ELF-1 (cell line): ENCODE results near the gene SYT17.

Experiments used
- DNase-seq: peaks from one replicate; pipeline ENCODE4 v3.0.0-alpha.2; 2016; ENCODE audit warnings: low read depth, low spot score

Gene SYT17

DNA sequence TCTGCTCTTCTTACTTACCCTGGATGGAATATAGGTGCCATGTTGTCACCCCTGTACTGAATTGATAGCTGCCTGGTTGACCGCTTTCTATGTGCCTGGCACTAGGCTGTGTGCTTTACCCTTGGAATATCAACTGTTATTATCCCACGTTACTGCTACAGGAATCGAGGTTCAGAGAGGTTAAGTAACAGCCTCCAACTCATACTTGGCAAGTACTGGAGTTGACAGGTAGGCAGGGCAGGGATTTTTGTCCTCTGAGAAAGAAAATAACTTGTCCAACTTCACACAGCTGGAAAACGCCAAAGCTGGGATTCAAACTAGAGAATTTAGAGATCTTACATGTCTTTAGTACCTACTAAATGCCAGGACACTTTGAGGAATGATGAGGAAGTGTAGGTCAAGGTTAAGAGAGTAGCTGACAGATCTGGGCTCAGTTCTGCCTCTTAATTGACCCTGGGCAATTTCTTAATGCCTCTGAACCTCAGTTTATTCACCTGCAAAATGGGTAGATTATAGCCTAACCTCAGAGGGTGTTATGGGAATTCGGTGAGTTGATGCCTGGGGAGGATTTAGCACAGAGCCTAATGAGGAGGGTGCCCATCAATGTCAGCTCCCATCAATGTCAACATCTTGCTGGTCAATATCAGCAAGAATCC is 28.5 kb upstream of the SYT17 start:
- no peak for DNase-seq

DNA sequence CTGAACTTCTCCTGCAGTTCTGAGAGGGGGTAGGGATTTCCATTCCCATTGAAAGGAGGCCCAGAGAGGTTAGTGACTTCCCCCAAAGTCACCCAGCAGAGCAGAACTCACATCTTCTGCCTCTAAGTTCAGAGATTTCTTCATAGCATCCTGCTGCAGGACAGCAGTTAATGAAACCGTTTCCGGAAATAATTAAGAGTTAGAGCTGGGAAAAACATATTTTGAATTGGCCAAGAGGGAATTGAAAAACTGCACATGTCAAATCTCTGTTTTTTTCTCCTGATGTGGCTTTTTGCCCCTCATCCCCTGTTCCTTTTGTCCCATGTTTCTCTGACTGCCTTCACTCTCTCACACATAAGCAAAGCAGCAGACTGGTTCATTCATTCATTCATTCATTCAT is 27.6 kb upstream of the SYT17 start:
- no peak for DNase-seq

DNA sequence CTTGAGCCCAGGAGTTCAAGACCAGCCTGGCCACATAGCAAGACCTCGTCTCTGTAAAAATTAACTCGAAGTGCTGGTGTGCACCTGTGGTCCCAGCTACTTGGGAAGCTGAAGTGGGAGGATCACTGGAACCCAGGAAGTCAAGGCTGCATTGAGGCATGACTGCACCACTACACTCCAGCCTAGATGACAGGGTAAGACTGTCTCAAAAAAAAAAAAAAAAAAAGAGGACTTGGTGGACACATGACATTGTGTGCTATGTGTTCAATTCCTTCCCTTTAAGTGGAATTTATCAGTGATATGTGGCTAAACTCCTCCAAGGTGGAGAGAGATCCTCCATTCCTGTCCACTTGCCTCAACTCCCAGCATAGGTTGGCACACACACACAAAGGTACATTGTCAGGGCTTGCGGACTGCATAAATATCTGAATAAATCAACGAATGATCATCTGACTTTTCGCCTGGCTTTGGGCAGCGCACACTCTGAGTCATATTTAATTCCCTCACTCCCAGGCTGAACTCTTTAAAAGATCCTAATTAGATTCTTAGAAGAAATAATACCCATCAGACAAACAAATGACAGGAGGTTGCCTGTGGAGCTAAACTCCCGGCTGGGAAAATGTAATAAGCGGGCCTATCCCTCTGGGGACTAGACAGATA is 25.0 kb upstream of the SYT17 start:
- no peak for DNase-seq

DNA sequence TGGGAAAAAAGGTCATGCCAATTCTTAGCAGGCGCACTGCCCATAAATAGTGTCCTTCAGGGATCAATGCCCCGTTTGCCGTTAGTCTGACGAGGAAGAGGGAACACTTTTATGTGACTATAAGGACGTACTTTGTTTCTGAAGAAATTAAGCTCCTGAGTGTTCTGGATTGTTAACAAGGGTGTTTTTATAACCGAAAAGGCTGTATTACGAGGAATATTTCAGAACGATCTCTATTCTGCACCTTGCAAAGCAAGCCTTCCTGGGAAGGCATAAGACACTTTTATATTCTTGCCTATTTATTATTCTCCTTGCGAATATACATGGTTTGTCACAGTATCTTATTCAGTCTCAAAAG is 24.5 kb upstream of the SYT17 start:
- no peak for DNase-seq

DNA sequence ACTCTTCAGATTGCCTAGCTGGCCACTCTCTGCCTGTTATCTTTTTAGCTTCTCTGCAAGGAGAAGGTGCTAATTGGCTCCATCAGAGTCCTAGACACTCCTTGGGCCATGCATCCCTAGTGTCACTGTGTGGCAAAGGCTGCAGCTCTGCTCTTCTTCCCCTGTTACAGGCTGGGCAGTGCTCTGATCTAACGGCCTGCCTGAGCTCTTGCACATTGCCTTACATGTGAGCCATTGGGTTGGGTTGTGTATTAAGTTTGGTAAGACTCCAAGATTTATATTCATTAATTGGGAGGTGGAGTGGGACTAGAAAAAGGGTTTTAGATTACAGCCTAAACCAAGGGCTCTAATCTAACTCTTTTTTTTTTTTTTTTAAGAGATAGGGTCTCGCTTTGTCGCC is 23.0 kb upstream of the SYT17 start:
- DNase-seq, result no peak

DNA sequence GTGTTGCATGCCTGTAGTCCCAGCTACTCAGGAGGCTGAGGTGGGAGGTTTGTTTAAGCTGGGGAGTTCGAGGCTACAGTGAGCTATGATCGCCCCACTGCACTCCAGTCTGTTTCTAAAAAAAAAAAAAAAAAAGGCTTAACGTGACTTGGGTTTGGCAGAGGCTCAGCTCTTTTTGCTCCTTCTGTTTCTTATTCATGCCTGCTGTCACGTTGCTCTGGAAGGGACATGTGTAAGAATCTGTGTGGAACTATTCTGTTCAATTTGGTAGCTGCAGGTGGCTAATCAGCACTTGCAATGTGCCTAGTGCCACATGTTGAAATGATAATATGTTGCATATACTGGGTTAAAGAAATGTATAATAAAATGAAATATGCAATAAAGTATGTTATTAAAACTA is 20.9 kb upstream of the SYT17 start:
- no peak for DNase-seq

DNA sequence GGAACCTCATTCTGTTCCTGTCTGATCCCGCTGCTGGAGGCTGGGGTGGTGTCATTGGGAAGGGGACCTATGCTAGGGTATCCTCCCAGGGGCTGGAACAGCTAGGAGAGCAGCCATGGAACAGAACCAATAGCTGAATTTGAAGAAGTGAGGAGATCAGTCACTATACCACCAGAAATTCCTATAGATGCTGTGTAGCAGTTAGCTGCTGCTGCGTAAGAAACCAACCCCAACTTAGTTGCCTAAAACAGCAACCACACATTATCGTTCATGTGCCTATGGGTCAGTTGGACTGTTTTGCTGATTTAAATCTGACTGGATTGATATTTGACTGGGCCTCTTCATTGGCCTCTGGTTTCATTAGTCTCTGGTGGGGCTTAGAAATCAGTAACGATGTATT is 20.4 kb upstream of the SYT17 start:
- no peak for DNase-seq

DNA sequence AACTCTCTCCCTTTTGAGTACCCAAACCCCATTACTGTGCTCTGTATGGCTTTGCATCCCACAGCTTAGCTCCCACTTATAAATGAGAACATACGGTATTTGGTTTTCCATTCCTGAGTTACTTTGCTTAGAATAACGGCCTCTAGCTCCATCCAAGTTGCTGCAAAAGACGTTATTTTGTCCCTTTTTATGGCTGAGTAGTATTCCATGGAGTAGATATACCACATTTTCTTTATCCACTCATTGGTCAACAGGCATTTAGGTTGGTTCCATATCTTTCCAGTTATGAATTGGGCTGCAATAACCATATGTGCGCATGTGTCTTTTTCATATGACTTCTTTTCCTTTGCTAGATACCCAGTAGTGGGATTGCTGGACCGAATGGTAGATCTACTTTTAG is 19.9 kb upstream of the SYT17 start:
- no peak for DNase-seq

DNA sequence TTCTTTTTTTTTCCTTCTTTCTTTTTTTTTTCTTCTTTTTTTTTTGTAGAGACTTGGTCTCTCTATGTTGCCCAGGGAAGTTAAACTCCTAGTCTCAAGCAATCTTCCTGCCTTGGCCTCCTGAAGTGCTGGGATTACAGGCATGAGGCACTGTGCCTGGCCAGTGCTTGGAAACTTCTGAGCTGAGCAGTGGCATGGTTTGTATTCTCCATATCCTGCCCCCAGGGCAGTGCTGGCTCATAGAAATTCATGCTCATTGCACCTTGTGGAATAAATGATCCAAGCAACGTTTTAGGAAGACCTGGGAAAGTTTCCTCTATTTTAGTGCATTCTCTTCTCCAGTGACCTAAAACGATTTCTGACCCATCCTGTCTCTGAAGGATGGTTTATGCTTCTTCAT is 16.7 kb upstream of the SYT17 start:
- no peak for DNase-seq

DNA sequence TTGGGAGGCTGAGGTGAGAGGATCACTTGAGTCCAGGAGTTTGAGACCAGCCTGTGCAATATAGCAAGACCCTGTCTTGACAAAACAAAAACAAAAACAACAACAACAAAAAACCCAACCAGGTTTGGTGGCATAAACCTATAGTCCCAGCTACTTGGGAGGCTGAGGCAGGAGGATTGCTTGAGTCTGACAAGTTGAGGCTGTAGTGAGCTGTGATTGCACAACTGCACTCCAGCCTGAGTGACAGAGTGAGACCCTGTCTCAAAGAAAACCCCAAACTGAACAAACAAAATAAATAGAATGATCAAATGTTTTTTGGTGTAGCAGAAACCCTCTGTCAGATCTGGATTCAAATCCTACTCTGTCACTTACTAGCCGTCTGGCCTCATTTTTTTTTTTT is 16.0 kb upstream of the SYT17 start:
- DNase-seq, result no peak

DNA sequence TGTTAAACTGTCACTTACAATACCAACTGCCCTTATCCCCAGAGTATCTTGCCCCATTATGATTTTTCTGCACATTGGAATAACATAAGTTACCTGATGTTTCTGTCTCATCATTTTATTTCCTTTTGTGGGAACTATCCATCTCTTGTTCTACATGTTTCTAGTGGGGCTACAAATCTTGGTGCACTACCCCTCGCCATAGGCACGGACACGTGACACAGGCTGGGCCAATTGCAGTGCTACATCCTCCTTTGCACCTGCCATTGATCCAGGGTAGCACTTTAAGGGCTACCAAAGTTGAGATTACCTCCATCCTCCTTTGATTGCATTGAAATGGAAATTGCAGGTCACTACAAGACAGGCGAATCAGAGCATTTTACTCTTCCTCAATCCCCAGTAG is 14.2 kb upstream of the SYT17 start:
- DNase-seq, result no peak

DNA sequence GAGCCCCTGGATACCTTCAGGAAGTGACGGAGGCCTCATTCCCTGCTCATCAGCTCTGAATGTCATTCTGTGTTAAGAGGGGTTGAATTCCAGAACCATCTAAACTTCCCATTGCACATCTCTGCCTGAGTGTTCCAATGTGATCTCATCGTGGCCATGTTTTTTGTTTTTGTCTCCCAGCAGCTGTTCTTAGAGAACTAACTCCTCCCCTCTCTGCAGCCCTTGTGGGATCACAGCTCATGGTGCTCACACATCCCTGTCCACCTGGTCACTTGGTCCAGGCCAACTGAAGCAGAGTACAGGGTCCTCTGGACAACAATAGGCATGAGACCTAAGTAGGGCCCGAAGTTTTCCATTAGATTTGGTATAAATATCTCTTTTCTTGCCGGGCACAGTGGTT is 6.0 kb upstream of the SYT17 start:
- peak; percentile 10 for DNase-seq

DNA sequence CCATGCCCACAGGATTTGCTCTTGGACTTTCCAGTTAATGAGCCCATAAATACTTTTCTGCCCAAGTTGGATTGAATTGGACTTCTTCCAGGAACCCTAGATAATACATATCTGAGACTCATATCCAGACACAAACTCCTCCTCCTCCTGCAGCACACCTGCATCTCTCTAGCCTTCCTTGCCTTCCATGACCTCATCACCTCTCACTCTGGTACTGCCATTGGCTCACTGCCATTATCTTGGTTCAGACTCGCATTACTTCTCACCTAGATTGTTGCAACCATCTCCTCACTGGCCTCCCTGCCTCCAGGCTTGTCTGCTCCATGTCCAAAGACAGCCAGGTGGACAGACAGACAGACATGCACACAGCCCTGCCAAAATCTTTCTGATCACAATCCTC is 4.8 kb upstream of the SYT17 start:
- no peak for DNase-seq

DNA sequence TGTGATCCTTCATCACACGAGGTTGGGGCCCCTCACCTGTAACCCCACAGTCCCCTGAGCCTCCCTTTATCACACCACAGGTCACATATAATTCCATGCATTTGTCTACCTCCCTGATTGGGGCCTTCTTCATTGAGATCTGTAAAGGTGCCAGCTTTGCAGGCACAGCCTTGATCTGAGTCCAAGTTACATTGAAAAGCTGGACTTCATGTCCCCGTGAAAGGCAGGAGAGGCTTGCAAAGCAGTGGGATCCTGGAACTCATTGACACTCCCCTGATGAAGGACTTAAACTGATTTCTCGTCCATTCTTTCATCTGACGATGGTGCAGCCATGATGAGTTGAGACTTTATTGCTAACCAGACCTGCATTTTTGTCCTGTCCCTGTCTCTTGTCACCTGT is 3.8 kb upstream of the SYT17 start:
- no peak for DNase-seq

DNA sequence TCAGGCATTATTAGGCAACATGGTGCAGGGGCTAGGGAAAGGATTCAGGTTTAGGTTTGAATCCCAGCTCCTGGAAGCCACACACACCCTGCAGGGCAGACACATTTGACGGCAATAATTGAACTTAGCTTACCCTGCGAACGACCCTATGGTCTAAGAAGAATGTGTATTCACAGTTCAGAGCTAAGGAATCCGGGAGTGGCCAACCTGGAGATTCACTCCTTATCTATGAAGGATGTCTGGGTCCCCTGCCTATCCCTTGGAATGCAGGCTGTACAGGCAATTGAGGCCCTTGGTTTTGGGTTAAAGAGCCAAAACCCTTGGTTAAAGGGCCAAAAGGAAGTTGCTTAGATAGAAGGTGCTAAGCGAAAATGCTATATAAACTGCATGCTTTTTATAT is 2.9 kb upstream of the SYT17 start:
- DNase-seq, result peak; percentile 70

DNA sequence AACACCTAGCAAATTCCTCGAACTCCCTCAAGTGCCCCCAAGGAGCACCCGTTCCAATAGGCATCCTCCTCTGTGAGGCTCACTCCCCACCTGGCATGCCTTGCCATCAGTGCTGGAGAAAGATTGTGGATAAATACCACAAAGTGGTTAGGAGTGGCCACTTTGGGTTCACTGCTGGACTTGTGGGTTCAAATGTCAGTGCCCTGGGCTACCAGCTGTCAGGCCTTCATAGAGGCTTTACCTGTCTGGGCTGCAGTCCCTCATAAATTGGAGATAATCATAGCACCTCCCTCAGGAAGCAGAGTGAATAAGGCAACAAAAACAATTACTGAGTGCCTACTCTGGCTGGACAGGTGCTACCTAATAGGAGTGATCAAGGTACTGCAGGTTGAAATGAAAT is 1.5 kb upstream of the SYT17 start:
- DNase-seq, result no peak

DNA sequence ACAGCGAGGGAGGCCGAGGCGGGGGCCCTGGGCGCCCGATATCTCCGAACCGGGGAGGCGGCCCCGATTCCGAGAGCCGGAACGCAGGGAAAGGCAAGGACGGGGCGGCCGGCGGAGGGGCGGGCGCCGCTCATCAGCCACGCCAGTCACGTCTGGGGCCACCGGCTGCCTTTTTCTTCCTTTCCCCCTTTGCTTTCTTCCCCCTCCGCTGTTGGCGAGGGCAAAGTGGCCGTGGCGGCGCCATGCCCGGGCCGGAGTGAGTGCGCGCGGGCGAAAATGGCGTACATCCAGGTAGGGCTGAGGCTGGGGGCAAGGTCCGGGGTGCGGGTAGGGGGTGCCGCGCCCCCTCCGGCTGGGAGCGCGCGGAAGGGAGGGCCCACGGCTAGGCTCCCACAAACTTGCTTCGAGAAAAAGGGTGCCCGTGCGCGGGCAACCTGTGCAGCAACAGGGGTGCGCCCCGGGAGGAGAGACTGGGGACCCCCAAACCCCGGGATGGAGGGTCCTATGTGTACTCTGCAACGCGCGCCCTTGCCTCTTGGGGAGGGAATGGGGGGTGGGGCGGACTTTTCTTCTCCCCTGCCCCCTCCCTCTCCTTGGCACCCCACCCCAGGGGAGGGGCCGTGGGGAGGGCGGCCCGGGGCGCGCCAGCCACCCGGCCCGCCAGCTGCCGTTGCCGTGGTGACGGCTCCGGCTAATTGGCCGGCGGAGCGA is 486 bp downstream of the SYT17 start:
- DNase-seq, result peak; percentile 40

DNA sequence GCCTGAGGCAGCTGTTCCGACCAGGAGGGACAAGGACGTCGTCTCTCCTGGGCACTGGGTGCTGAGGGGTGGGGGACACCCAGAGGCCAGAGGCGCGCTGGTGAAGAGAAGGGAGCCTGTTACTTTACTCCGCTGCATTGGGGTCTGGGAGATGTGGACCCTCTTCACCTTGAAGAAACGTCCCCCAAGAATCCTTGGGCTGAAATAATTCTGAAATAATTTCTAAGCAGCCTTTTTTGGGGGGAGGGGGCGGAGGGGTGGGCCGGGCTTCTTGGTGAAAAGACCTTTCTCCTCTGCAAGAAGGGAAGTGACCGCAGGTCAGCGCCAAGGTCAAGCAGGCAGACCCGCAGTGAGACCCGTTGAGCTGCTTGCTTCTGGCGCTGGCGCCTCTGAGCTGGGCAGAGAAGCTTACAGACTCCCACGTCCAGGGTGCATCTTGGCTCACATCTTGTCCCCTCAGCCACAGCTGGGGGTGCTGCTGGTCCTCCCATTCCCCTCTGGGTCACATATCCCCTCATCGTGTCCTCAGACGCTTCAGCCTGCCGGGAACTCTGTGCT is 1.1 kb downstream of the SYT17 start:
- DNase-seq, result peak; percentile 16

DNA sequence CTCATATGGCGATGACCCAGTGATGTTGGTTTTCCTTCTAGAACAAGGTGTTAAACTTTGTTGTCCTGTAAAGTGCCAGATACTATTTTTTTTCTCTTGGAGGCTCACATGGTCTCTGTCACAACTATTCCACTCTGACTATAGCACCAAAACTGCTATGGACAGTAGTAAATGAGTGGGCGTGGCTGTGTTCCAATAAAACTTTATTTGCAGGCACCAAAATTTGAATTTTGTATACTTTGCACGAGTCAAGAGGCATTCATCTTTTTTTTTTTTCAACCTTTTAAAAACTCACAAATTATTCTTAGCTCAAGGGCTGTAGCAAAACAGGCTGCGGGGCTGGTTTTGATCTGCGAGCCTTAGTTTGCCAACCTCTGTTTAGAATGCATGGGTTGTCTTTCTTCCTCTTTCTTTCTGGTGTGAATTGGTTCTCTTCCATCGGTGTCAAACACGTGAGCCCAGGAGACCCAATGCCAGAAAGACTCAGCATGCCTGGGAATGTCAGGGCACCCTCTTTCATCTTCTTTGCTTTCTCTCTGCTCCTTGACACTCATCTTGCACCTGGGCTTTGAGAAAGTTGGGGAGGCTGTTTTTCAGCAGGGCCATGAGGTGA is 2.1 kb downstream of the SYT17 start:
- no peak for DNase-seq

DNA sequence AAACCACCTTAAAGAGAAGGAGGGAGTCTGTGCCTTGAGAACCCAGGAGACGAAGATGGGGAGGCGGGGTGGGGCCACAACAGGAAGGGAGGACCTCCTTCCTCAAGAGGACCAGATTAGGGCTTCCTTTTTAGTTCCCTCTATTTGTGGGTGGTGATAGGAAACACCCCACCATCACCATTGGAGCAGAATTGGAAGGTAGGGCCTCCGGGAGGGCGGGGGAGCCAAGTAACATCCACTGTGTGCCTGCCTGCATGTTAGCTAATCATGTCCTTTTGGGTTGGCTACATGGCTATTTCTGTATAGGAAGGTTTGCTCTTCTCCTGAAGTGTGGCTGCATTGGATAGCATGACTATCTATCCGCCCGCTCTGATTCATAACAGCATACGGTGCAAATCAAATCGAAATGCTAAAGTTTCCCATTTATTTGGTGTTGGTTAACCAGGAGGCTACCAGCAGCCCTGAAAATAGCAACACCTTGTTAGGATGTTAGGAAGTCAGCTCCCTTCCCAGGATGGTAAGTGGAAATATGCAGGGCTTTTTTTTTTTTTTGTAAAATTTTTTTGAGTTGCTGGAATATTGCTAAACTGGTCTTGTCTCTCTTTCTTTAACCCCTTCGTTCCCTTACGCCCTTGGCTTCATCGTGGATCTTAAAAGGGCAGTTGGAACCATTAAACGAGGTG is 4.2 kb downstream of the SYT17 start:
- no peak for DNase-seq

DNA sequence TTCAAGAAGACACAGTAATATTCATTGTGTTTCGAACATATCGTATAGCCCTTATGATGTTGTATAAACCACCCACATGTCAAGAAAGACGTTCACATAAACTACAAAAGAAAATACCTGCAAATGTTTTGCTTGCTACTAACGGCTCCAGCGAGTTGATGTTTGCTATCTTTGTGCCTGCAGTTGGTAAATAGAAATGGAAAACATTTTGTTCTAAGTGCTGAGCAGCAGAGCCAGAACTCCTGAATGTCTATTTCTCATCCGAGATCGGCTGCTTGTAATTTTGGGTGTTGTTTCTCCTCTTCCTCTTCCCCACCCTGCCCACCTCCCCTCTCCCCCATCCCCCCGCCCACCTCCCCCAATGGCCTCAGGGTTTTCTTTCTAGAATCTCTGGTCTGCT is 5.0 kb downstream of the SYT17 start:
- DNase-seq, result no peak
